GM12872 (cell line): Measurements from ENCODE around the gene ECSCR.

Source experiments
- TF ChIP-seq, protein P1 (sequence below): IDR thresholded peaks from 3 replicates; pipeline ENCODE4 v1.5.1; 2011; ENCODE audit warnings: low read depth, mild to moderate bottlenecking, low read length, moderate library complexity; ENCODE audit not compliant: insufficient read depth

Gene ECSCR

DNA sequence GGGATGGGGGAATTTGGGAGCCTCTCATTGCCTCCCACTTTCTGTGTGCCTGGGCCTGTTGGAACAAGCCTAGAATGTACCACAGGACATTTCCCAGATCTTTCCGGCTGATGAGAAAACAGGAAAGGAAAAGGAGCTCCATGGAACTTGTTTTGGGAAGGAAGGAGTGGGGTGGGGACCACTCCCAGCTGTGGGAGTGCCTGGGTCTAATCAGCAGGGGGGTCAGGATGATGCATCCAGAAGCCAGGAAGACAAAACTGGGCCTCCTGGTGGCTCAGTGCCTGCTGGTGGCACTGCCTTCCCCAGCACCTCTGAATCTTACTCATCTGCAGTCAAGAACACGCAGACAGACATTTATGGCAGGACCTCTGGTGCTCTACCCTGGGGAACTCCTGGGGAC, 11.0 kb upstream of the ECSCR start:
- TF ChIP-seq, protein P1, sequence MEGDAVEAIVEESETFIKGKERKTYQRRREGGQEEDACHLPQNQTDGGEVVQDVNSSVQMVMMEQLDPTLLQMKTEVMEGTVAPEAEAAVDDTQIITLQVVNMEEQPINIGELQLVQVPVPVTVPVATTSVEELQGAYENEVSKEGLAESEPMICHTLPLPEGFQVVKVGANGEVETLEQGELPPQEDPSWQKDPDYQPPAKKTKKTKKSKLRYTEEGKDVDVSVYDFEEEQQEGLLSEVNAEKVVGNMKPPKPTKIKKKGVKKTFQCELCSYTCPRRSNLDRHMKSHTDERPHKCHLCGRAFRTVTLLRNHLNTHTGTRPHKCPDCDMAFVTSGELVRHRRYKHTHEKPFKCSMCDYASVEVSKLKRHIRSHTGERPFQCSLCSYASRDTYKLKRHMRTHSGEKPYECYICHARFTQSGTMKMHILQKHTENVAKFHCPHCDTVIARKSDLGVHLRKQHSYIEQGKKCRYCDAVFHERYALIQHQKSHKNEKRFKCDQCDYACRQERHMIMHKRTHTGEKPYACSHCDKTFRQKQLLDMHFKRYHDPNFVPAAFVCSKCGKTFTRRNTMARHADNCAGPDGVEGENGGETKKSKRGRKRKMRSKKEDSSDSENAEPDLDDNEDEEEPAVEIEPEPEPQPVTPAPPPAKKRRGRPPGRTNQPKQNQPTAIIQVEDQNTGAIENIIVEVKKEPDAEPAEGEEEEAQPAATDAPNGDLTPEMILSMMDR = no peak

DNA sequence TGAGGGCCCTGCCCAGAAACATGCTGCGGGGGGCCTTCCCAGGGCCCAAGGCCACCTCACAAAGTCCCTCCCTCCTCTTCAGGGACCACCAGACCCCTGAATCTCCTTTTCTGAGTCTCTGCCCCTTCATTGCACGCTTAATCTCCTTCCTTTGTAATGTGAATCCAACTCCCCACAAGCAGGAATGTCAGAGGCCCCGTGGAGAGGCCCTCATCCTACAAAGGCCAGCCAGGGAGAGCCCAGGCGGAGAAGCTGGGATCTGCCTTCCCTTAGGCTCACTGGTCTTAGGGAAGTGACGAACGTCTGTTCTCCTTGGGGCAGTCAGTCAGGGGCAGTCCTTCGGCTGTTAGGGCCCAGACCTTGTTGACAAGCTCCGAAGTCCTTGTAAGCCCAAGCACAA, 10.6 kb upstream of the ECSCR start:
- TF ChIP-seq, protein P1 = no peak

DNA sequence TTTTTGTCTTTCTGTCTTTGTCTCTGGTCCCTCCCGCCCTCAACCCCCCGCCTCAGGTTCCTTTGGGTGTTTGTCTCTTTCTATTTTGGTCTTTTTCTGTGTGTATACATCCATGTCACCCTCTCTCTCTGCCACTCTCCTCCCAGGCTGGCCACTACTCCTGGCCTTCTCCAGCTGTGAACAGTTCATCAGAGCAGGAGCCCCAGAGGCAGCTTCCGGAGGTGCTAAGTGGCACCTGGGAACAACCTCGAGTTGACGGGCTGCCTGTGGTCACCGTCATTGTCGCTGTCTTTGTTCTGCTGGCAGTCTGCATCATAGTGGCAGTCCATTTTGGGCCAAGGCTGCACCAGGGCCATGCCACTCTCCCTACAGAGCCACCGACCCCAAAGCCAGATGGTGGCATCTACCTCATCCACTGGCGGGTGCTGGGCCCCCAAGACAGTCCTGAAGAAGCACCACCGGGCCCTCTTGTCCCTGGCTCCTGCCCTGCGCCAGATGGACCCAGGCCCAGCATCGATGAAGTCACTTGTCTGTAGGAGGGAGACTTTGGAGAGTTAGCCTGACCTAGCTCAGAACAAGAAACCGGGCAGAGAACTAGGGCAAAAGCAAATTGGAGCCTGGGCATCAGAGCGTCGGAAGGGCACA, 10.0 kb upstream of the ECSCR start:
- TF ChIP-seq, protein P1 = no peak

DNA sequence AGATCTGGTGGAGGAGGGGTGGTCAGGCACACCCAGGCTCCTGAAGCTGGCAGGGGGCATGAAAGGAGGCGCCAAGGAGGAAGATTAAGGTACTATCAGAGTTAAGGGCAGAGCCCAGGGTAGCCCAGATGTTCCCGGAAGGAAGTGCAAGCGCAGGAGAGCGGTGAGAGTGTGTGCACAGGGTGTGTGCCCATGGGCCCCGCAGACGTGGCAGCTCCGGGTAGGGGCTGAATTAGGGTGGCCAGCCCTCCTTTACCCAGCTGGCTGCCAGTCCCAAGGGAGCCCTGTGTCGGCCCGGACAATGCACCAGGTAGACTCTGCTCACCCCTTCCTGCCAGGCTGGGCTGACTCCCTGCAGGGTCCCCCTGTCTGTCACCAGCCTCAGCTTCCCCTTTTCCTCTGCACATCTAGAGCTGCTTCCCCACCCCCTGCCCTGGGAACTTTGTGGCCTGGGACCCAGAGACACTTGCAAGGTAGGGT, 8.3 kb upstream of the ECSCR start, which contains the start of gene SMIM33:
Gene SMIM33, plus strand, starts transcription at position 184 of the 480 bp plus-strand sequence. Its CDS starts 118 bp downstream, at position 302.
- TF ChIP-seq, protein P1 = no peak

DNA sequence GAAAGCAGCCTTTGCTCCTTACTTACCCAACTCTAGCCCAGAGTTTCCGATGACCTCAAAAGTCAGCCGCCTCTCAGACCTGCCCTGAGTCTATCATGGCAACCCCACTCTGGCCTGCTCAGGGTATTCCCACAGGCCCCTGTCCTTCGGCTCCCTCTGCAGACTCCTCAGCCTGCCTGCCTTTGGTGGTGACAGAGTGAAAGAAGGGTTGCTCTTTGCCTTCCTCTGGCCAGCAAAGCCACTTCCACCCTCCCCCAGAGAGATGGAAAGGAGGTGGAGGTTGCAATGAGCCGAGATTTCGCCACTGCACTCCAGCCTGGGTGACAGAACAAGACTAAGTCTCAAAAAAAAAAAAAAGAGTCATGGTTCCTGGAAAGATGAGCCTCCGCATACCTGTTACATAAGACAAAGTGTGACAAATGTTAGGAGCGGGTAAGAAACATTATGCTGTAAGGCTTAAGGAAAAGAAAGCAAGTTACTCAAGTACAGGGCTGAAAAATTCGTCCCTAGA, 5.9 kb upstream of the ECSCR start:
- TF ChIP-seq, protein P1 = no peak

DNA sequence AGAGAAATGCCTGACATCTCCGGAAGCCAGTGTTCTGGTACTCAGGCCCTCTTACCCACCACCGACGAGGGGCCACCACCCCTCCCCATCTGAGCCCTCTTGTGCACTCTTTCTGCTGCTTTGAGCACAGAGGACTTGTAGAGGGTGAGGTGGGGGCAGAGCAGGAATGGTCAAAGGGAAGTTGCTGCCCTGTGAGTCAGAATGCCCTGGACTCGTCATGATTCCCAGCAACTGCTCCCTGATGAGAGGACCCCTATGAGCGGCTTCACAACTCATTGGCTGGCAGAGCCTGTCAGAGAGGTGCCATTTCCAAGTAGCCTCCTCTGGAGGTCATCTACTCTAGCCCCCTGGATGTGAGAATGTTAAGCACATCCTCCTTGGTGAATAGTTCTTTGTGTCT, 845 bp downstream of the ECSCR start:
- TF ChIP-seq, protein P1 = no peak

DNA sequence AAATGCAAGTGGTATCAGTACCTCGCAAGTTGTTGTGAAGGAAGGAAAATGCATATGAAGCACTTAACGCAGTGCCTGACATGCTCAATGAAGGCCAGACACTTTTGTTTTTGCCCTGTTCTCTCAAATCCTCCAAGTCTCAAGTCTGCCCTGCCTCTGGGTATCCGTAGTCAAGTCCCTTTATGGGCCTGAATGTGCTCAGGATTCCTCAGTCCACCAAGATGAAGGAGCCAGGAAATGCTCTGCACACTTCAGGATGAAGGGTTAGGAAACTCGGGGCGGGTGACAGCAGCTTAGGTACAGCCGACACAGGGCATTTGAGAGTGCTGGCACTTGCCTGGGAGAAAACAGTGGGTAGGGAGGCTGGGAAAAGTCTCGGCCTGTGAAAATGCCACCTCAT, 1.4 kb downstream of the ECSCR start:
- TF ChIP-seq, protein P1 = no peak
